Natural killer cell (primary cell): ENCODE measurements around the gene PCYT1A. TPM values are rescaled to one million over a fixed set of nuclear protein-coding genes. Genes with fewer than 3 reads are reported as not detected.

Experiments used
- ATAC-seq, 3 donors: fragments of 150-1000 bp in 2 of 3; fragments of 200-7000 bp in 1 of 3; cut with Tn5 transposase; 1 replicate in 1 of 3; 2 replicates in 2 of 3; pipeline ENCODE4 v1.10.0; 2021; ENCODE audit warnings: mild to moderate bottlenecking in 2 of 3, moderate library complexity in 2 of 3
- DNase-seq, 2 donors: peaks; one replicate each; pipeline versions ENCODE4 v3.0.0 to v3.0.0-alpha.2; 2013 to 2021; ENCODE audit warnings: mixed read lengths in 1 of 2
- H3K27ac ChIP-seq: one replicate; pipeline ENCODE4 v1.5.1; 2013; ENCODE audit warnings: mild to moderate bottlenecking, low read length
- H3K27me3 ChIP-seq: one replicate; pipeline ENCODE4 v1.6.1; 2013; ENCODE audit warnings: low read length; ENCODE audit not compliant: control insufficient read depth, insufficient read depth
- H3K36me3 ChIP-seq: one replicate; pipeline ENCODE4 v1.6.1; 2013; ENCODE audit warnings: low read length; ENCODE audit not compliant: control insufficient read depth, insufficient read depth
- H3K4me1 ChIP-seq: one replicate; pipeline ENCODE4 v1.6.1; 2013; ENCODE audit warnings: low read length; ENCODE audit not compliant: control insufficient read depth, insufficient read depth
- H3K4me3 ChIP-seq: one replicate; pipeline ENCODE4 v1.5.1; 2013; ENCODE audit warnings: low read length
- H3K9me3 ChIP-seq: one replicate; pipeline ENCODE4 v1.6.1; 2013; ENCODE audit warnings: low read length; ENCODE audit not compliant: control insufficient read depth, insufficient read depth
- H3K27ac Mint-ChIP-seq, 2 donors: one replicate each; pipeline ENCODE4 v1.8.0; 2022; ENCODE audit warnings: mild to moderate bottlenecking in 2 of 2, mixed read lengths in 2 of 2, moderate library complexity in 1 of 2
- H3K27me3 Mint-ChIP-seq, 2 donors: one replicate each; pipeline ENCODE4 v1.8.0; 2022; ENCODE audit warnings: low read depth in 2 of 2, mixed read lengths in 2 of 2
- H3K36me3 Mint-ChIP-seq: one replicate; pipeline ENCODE4 v1.8.0; 2022; ENCODE audit warnings: mixed read lengths
- H3K4me1 Mint-ChIP-seq, 2 donors: one replicate each; pipeline ENCODE4 v1.8.0; 2022; ENCODE audit warnings: mixed read lengths in 2 of 2
- H3K4me3 Mint-ChIP-seq: one replicate; pipeline ENCODE4 v1.8.0; 2022; ENCODE audit warnings: mild to moderate bottlenecking, moderate library complexity, mixed read lengths
- H3K9me3 Mint-ChIP-seq, 2 donors: one replicate each; pipeline ENCODE4 v1.8.0; 2022; ENCODE audit warnings: mixed read lengths in 2 of 2
- WGBS: methylation state at CpG from one replicate; pipeline ENCODE4 v1.1.7; 2013; ENCODE audit warnings: missing lambda C conversion rate; ENCODE audit not compliant: insufficient coverage; 5-methylcytosine and 5-hydroxymethylcytosine counted together
- intact Hi-C: fragments of 100-400 bp; cut with micrococcal nuclease; formaldehyde crosslinking; loops from one replicate; pipeline ENCODE4 v1.14.2; 2022
- total RNA-seq, 4 donors: library from RNA; stranded (reverse); fragments of 120-200 nt in 1 of 4; gene quantifications; one replicate each; pipeline versions ENCODE4 v1.2.3 to v1.2.4, GENCODE V29; 2013 to 2022
- TF ChIP-seq, protein P1 (sequence below): fragments of 200-600 bp; IDR thresholded peaks from one replicate; pipeline ENCODE4 v1.8.0; 2022; ENCODE audit warnings: antibody characterized with exemption

Gene PCYT1A
- total RNA-seq, 3 donors from 2014 or later (not counting 1 experiment from before 2014, with no cell fraction given): 105 to 123 (median 110) TPM

GRCh38 chr3:196219970-196220311 lies 67.6 kb downstream of the PCYT1A start:
- TF ChIP-seq, protein P1, sequence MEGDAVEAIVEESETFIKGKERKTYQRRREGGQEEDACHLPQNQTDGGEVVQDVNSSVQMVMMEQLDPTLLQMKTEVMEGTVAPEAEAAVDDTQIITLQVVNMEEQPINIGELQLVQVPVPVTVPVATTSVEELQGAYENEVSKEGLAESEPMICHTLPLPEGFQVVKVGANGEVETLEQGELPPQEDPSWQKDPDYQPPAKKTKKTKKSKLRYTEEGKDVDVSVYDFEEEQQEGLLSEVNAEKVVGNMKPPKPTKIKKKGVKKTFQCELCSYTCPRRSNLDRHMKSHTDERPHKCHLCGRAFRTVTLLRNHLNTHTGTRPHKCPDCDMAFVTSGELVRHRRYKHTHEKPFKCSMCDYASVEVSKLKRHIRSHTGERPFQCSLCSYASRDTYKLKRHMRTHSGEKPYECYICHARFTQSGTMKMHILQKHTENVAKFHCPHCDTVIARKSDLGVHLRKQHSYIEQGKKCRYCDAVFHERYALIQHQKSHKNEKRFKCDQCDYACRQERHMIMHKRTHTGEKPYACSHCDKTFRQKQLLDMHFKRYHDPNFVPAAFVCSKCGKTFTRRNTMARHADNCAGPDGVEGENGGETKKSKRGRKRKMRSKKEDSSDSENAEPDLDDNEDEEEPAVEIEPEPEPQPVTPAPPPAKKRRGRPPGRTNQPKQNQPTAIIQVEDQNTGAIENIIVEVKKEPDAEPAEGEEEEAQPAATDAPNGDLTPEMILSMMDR: no peak
- H3K9me3 Mint-ChIP-seq: no peaks in the 10 kb centered on the region
- H3K27ac Mint-ChIP-seq: peak overlapping the region; percentile 60 to 84
- peak overlapping the region; percentile 82 for H3K4me3 Mint-ChIP-seq
- ATAC-seq (no peak), DNase-seq (no peak)
- H3K27me3 Mint-ChIP-seq: no peaks in the 10 kb centered on the region
- intact Hi-C loops: no loop called here
- Histone ChIP-seq H3K36me3 (no peaks in the 10 kb centered on the region), H3K4me3 (no peak overlapping the region), H3K27me3 (no peaks in the 10 kb centered on the region), H3K4me1 (peaks cover 21% of the 10 kb centered on the region), H3K9me3 (no peaks in the 10 kb centered on the region), H3K27ac (no peak overlapping the region)
- no peaks in the 10 kb centered on the region for H3K36me3 Mint-ChIP-seq
- 91% methylated on average over 19 of the region's 19 CpGs for WGBS
- peaks cover 14 to 16% of the 10 kb centered on the region in 2 donors for H3K4me1 Mint-ChIP-seq

- Histone ChIP-seq H3K27ac (no peak overlapping the region), H3K4me1 (peaks cover 21% of the 10 kb centered on the region), H3K4me3 (peak overlapping the region; percentile 34), H3K9me3 (no peaks in the 10 kb centered on the region), H3K36me3 (no peaks in the 10 kb centered on the region), H3K27me3 (no peaks in the 10 kb centered on the region)
- Mint-ChIP-seq H3K27me3 (no peaks in the 10 kb centered on the region), H3K4me3 (peak overlapping the region; percentile 82), H3K4me1 (peaks cover 14 to 16% of the 10 kb centered on the region in 2 donors), H3K27ac (peak overlapping the region; percentile 60 to 84), H3K9me3 (no peaks in the 10 kb centered on the region), H3K36me3 (no peaks in the 10 kb centered on the region)
- intact Hi-C loops: no loop called here
- DNase-seq (peak; percentile 38 to 82), ATAC-seq (peak; percentile 88 to 91 (median 89))
- TF ChIP-seq, protein P1: no peak
- 9% methylated on average over 19 of the region's 19 CpGs for WGBS
These were observed 68.1 kb downstream of the PCYT1A start for GRCh38 chr3:196219194-196219969.

GRCh38 chr3:196218155-196218712 lies 69.3 kb downstream of the PCYT1A start:
- peak overlapping the region in 1 of 2 donors; percentile 3 for H3K27ac Mint-ChIP-seq
- H3K27me3 ChIP-seq: no peaks in the 10 kb centered on the region
- DNase-seq (no peak), ATAC-seq (no peak)
- intact Hi-C loops: no loop called here
- H3K27ac ChIP-seq: no peak overlapping the region
- H3K27me3 Mint-ChIP-seq: no peaks in the 10 kb centered on the region
- peaks cover 14 to 16% of the 10 kb centered on the region in 2 donors for H3K4me1 Mint-ChIP-seq
- no peak overlapping the region for H3K4me3 ChIP-seq
- WGBS: 95% methylated on average over 13 of the region's 13 CpGs
- H3K4me1 ChIP-seq: peaks cover 21% of the 10 kb centered on the region
- H3K36me3 Mint-ChIP-seq: no peaks in the 10 kb centered on the region
- H3K36me3 ChIP-seq: no peaks in the 10 kb centered on the region
- no peaks in the 10 kb centered on the region for H3K9me3 ChIP-seq
- no peaks in the 10 kb centered on the region for H3K9me3 Mint-ChIP-seq
- no peak overlapping the region for H3K4me3 Mint-ChIP-seq
- TF ChIP-seq, protein P1: no peak
